HepG2 (cell line): ENCODE results near the gene VPS11.
A peak's percentile ranks its signal among the peaks of the same experiment; 100 is the strongest.

Source experiments
- EHMT2 ChIP-seq: fragments of 200-600 bp; sonication (generic); IDR thresholded peaks from 2 replicates; pipeline ENCODE4 v1.7.0; 2017; ENCODE audit warnings: antibody characterized with exemption, low read depth, low read length, borderline replicate concordance
- GTF2F1 ChIP-seq: fragments of 150-350 bp; IDR thresholded peaks from 2 replicates; pipeline ENCODE4 v1.6.1; 2014; ENCODE audit warnings: low read length
- MXI1 ChIP-seq: IDR thresholded peaks from 3 replicates; pipeline ENCODE4 v1.6.1; 2012; ENCODE audit warnings: low read depth, low read length, inconsistent platforms, borderline replicate concordance
- PRMT3 ChIP-seq: sonication (generic); formaldehyde crosslinking; IDR thresholded peaks from 2 replicates; pipeline ENCODE4 v1.8.1; 2022; ENCODE audit warnings: low read depth, mild to moderate bottlenecking, moderate library complexity, missing genetic modification reagents, borderline replicate concordance
- SIN3A ChIP-seq: IDR thresholded peaks from 2 replicates; pipeline ENCODE4 v1.6.1; 2011; ENCODE audit warnings: low read depth, mild to moderate bottlenecking, control low read depth, low read length, borderline replicate concordance
- ZNF138 ChIP-seq: sonication (generic); formaldehyde crosslinking; IDR thresholded peaks from 2 replicates; pipeline ENCODE4 v1.5.0; 2020; ENCODE audit warnings: mild to moderate bottlenecking, low read depth, missing genetic modification reagents
- ZNF354B ChIP-seq: sonication (generic); formaldehyde crosslinking; IDR thresholded peaks from 2 replicates; pipeline ENCODE4 v1.8.0; 2022; ENCODE audit warnings: mild to moderate bottlenecking, missing genetic modification reagents
- TF ChIP-seq, protein P1 (sequence below): sonication (generic); formaldehyde crosslinking; IDR thresholded peaks from 2 replicates; pipeline ENCODE4 v1.5.0; 2020; ENCODE audit warnings: mild to moderate bottlenecking, missing genetic modification reagents, moderate library complexity
- TF ChIP-seq, protein P2 (sequence below), 2 experiments: sonication (generic) in 1 of 2; formaldehyde crosslinking in 1 of 2; IDR thresholded peaks; 2 replicates each; pipeline versions ENCODE4 v1.4.0 to v1.6.1; 2018 to 2020; ENCODE audit warnings: missing genetic modification reagents in 2 of 2, borderline replicate concordance in 1 of 2, low read depth in 1 of 2, mild to moderate bottlenecking in 1 of 2, missing biosample characterization in 1 of 2
- TF ChIP-seq, protein P3 (sequence below): sonication (generic); formaldehyde crosslinking; IDR thresholded peaks from 2 replicates; pipeline ENCODE4 v1.8.1; 2023; ENCODE audit warnings: mild to moderate bottlenecking, inconsistent platforms, moderate library complexity, missing genetic modification reagents, borderline replicate concordance

DNA sequence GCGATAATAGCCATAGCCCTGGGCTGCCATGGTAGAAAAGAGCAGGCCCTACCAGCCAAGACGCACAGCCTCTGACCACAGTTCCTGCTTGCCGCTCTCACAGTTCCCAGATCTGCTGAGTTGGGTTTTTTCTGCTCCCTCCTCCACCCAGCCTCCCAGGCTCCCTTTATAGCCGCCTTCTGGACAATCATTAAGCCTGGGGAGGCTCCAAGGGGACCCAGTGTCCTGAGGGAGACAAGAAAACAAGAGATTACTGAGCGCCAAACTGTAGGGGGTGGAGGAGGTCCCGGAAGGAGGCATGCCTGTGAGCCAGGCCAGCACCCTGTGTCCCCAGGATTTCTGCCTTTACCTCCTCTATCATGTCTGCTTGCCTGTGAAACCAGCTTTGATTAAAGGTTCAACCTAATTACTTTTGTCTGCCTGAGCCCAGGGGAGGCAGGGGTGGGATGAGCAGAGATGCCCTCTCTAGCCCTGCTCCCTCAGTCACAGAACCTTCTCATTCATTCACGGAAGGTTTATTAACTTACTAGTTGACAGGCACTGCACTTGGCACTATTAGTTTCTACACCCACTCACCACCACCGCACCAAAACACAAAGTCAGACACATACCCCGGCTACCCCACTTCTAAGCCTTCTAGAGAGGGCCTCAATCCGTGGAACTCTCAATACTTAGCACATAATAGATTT lies 38.1 kb upstream of the VPS11 start:
- no peak for TF ChIP-seq EHMT2
- TF ChIP-seq, protein P1, sequence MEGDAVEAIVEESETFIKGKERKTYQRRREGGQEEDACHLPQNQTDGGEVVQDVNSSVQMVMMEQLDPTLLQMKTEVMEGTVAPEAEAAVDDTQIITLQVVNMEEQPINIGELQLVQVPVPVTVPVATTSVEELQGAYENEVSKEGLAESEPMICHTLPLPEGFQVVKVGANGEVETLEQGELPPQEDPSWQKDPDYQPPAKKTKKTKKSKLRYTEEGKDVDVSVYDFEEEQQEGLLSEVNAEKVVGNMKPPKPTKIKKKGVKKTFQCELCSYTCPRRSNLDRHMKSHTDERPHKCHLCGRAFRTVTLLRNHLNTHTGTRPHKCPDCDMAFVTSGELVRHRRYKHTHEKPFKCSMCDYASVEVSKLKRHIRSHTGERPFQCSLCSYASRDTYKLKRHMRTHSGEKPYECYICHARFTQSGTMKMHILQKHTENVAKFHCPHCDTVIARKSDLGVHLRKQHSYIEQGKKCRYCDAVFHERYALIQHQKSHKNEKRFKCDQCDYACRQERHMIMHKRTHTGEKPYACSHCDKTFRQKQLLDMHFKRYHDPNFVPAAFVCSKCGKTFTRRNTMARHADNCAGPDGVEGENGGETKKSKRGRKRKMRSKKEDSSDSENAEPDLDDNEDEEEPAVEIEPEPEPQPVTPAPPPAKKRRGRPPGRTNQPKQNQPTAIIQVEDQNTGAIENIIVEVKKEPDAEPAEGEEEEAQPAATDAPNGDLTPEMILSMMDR (CRISPR knock-in tag) = peak; percentile 28
- peak; percentile 27; the same call in 1 of the 3 replicates for TF ChIP-seq MXI1
- TF ChIP-seq PRMT3 (CRISPR knock-in tag) = no peak
- TF ChIP-seq SIN3A = peak; percentile 81
- TF ChIP-seq, protein P2, sequence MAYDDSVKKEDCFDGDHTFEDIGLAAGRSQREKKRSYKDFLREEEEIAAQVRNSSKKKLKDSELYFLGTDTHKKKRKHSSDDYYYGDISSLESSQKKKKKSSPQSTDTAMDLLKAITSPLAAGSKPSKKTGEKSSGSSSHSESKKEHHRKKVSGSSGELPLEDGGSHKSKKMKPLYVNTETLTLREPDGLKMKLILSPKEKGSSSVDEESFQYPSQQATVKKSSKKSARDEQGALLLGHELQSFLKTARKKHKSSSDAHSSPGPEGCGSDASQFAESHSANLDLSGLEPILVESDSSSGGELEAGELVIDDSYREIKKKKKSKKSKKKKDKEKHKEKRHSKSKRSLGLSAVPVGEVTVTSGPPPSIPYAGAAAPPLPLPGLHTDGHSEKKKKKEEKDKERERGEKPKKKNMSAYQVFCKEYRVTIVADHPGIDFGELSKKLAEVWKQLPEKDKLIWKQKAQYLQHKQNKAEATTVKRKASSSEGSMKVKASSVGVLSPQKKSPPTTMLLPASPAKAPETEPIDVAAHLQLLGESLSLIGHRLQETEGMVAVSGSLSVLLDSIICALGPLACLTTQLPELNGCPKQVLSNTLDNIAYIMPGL (CRISPR knock-in tag; IDR thresholded peaks at IDR 0.05; ENCODE audit: borderline replicate concordance in 1 of 2, low read depth in 1 of 2) = peak; percentile 31 to 40; a peak in 3 of 4 replicates
- TF ChIP-seq ZNF354B (CRISPR knock-in tag) = no peak
- TF ChIP-seq ZNF138 = no peak
- TF ChIP-seq, protein P3, sequence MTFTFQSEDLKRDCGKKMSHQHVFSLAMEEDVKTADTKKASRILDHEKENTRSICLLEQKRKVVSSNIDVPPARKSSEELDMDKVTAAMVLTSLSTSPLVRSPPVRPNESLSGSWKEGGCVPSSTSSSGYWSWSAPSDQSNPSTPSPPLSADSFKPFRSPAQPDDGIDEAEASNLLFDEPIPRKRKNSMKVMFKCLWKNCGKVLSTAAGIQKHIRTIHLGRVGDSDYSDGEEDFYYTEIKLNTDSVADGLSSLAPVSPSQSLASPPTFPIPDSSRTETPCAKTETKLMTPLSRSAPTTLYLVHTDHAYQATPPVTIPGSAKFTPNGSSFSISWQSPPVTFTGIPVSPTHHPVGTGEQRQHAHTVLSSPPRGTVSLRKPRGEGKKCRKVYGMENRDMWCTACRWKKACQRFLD (CRISPR knock-in tag) = no peak
- no peak for TF ChIP-seq GTF2F1
